GM04504 (cell line): ENCODE results near the gene RGL1.
"Not testable (repeated sequence)": the region's sequence is repeated elsewhere in the genome, so short reads cannot be mapped to it uniquely, and the experiment has no call there.

Experiments used
- DNase-seq: peaks from one replicate; pipeline ENCODE4 v3.0.0-alpha.2; 2012; ENCODE audit warnings: low read depth

Gene RGL1

DNA sequence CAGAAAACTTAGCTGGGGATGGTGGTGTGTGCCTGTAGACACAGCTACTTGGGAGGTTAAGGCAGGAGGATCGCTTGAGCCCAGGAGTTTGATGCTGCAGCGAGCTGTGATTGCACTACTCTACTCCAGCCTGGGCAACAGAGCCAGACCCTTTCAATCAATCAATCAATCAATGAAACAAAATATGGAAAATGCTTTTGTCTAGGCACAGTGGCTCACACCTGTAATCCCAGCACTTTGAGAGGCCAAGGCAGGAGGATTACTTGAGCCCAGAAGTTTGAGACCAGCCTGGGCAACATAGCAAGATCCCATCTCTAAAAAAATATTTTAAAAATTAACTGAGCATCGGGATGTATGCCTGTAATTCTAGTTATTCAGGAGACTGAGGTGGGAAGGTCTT, 19.0 kb upstream of the RGL1 start:
- DNase-seq = not testable (repeated sequence)

DNA sequence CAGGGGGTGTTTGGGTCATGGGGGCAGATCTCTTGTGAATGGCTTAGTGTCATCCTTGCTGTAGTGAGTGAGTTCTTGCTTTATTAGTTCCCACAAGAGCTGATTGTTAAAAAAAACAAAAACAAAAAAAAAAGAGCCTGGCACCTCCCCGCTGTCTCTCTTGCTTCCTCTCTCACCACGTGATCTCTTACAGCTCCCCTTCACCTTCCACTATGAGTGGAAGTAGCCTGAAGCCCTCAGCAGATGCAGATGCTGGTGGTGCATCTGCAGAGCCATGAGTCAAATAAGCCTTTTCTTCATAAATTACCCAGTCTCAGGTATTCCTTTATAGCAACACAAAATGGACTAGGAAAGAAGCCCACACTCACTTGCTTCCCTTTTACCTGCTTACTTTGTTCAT, 17.2 kb upstream of the RGL1 start:
- no peak for DNase-seq

DNA sequence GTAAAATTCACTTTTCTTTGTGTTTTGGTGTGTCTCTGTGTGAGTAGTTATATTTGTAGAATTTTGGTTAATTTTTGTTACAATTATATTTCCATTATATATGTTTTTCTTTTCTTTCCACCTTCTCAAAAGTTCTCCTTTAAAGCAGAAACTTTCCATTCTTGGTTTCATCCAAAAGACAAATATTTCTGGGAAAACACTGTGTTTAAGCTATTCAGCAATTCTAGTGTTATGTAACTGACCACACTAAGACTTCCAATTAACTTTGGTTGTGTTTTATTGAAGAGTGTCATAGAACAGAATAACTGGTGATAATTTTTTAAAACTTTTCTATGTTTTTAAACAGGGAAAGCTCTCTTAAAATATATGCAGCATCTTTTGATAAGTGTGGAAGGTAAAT, 13.6 kb upstream of the RGL1 start:
- DNase-seq = no peak

GRCh38 chr1:183792300-183792699, 12.6 kb upstream of the RGL1 start:
- no peak for DNase-seq

DNA sequence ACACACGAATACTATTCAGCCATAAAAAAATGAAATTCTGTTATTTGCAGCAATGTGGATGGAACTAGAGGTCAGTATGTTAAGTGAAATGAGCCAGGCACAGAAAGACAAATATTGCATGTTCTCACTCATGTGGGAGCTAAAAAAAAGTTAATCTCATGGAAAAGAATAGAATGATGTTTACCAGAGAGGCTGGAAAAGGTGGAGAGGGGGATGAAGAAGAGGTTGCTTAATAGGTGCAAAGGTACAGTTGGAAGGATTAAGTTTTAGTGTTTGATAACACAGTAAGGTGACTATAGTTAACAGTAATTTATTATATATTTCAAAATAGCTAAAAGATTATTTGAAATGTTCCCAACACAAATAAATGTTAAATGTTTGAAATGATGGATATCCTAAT, 10.8 kb upstream of the RGL1 start:
- DNase-seq = no peak

GRCh38 chr1:183800449-183800848, 4.5 kb upstream of the RGL1 start:
- no peak for DNase-seq

- DNase-seq = no peak
These were observed 3.3 kb upstream of the RGL1 start for GRCh38 chr1:183801649-183802048.

DNA sequence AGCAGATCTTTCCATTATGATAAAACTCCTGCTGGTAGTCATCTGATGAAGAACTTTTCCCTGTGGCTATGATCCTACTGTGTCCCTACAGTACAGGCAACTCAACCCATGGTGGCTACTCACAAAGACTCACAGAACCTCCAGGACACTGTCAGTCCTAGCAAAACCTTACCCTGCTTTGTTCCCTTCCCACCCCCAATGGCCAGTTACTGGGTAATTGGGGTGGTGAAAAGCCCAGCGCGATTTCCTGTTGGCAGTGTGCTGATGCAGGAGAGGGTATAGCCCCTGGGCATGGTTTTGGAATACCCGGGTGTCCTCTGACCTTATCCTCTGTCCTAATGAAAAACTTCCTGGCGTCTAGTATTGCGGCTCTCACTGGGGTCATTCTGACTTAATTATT, 533 bp upstream of the RGL1 start:
- DNase-seq = no peak

- DNase-seq = no peak
These were observed 1.2 kb downstream of the RGL1 start for GRCh38 chr1:183806125-183806524.

DNA sequence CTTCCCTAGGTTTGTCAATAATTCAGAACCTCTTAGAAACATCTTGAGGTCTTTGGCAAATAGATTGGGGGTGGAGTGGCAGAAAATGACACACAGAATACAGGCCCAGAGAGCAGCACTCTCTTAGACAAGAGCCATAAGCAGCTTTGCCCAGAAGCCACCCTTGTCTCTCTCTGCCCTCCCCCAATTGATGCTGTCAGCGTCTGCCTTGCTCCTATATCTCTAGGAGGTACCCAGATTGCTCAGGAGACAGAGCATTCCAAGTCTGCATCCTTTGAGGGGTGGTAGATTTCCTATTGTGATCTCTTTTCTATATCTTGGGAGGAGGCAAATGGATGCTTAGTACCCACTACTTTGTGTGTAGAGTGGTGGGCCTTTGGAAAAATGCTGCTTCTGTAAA, 1.8 kb downstream of the RGL1 start:
- no peak for DNase-seq

DNA sequence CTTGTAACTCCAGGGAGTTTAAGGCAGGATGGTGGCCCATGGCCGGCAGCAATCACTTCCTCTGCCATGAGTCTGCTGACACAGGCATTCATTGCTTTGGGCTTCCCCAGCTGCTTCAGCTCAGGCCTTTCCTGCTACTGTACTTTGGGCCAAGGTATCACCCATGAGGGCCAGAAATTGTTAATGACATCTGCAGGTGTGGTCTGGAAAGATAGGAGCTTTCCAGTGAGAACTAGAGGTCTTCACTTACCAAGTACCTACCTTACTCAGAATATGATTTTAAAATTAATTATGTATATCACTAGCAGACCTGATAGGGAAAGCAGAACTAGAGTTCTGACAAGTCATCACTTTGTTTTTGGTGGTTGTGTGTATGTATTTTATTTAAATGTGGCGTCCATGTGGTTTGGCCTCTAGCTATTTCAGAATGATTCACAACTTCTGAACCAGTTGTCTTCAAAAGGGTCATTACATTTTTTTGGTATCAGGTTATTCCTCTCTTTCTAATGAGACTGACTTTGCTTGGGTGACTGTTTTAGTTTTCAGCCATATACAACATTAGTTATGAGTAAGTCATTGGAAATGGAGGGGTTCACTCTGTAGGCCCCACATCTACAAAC, 2.7 kb downstream of the RGL1 start:
- no peak for DNase-seq

GRCh38 chr1:183808296-183809027, 3.5 kb downstream of the RGL1 start:
- no peak for DNase-seq

DNA sequence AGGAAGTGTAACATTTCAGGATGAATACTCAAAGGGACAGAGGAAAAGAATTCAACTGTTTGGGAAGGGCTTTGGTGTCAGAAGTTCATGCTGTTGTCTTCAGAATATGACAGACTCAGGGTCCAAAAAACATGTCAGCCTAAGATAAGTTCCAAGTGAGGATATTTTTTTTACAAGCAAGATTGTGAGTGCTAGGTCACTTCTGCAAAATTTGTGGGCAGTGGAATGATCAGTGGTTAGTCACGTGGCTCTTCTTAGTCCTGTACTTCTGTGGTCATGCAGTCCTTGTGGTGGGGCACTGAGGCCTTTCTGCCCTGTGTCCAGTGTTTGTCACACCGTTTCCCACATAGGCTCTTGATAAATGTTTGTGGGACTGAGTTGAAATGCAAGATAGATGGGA, 5.2 kb downstream of the RGL1 start:
- no peak for DNase-seq

DNA sequence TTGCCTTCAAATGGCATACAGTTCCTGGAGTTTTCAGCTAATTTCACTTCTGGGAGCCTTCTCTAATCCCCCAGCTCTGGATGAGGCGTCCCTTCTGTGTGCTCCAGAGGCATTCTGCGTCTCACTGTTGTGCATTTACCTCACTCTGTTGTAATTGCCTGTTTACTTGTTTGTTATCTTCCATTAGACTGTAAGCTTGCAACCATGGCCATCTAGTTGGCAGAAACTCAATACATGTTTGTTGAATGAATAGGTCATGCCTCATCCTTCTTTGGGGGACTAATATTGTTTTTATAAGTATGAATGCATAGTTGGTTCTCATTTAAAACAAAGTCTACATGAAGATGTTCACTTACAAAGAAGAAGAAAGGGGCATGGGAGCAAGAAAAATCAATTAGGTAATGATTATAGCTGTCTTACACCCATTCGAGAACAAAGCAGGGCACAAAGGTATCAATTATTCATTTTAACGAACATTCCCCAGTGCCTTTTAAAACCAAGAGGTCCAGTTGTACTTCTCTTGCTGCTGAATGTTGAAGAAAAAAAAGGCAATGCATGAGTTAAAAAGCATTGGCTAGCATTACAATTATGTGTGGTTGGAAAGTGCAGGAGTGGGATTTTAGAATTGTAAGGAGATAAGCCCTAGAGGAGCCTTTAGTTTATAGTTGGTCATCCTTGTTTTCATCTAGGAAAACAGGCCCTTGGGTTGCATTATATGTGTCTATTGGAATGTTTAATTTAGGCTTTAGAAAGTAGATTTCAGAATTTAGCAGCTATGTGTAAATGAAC, 6.0 kb downstream of the RGL1 start:
- DNase-seq = no peak

- DNase-seq = no peak
These were observed 7.2 kb downstream of the RGL1 start for GRCh38 chr1:183812128-183812527.

DNA sequence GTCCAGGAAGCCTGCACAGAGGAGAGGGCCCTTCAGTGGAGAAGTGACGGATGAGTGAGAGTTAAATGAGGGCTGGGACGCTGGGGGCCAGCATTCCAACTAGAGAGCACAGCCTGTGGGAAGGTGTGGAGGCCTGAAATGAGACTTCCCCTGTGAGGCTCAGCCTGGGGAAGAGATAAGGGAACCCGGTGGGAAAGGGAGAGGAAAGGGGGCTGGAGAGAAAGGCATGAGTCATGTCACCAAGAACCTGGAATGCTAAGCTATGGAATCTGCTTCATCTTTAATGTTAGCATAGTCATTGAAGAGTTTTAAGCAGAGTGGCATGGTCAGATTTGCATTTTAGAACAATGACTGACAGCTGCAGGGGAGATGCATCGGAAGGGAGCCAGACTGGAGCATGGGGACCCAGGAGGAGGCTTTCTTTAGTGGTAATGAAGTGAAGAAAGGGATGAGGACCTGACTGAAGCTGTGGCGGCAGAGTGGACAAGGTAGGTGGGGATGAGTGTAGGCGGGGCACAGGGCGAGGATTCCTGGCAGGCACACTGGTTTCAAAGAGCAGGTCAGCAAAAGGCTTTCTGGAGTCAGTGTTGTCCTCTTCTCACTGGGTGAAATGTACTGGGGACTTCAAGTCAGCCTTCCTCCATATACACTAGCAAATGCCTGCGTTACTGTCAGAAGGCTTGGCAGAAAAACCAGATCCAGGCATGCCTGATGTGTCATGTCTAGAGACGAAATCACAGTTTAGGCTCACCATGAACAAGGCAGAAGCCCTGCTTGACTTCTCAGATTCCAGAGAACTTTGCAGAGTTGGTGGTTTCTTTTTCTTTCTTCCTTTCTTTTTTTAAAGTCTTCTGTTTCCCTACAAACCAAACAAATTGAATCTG, 8.0 kb downstream of the RGL1 start:
- DNase-seq = no peak

DNA sequence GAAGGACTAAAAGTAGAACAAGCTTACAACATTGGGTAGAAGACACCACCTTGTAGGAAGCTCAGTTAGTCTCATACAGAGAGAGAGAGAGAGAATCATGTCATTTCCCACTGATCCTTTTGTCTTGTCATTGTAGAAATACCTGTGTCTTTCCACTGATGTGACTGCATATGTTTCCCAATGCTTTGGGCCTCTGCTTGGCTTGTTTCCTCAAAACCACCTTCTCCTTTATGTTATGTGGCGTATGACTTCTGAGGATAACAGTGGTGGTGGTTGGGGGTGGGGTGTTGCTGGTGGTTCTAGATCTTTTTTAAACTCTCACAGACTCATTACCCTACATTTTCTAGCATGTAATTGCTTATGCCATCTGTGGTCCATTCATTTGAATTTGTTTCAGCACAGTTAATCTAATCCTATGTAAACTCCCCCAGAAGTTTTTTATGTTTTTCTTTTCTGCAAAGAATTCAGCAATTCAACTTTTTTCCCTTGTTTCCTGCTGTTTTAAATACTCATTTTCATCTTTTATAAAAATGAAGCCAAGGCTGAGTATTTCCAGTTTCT, 9.3 kb downstream of the RGL1 start:
- DNase-seq = no peak

DNA sequence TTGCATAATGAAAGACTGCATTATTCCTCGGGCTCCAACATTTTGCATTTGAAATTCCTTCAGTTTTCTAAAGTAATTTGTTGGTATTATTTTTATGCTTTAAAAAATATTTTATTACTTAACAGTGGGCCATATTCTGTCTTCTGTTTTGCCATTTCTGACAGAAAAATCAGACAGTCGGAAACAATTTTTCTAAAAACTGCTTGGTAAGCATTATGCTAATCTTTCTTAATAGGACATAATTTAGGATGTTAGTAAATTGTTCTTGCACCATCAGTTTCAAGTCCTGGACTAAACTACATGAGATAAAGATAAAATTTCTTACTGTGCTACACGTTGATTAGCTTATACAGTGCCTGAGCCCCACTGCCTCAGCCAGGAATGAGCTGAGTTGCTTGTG, 11.2 kb downstream of the RGL1 start:
- no peak for DNase-seq

GRCh38 chr1:183817576-183818288, 12.8 kb downstream of the RGL1 start:
- DNase-seq = no peak

DNA sequence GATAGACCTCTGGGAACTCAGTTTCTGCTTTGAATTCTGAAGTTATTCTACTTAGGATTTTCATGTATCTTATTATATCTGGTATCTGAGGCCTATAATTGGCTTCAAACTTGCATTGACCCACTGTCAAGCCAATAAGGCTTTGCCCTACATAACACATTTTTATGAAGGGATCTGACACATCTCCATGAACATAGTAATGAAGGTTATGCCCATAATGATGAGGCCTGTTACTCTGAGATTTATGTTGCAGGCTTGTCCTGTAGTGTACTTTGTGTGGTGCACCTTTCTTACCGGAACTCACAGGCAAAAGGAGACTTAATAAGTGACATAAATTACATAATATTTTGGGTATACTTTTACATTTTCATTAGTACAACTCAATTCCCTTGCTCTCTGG, 14.1 kb downstream of the RGL1 start:
- DNase-seq = no peak

- no peak for DNase-seq
These were observed 16.5 kb downstream of the RGL1 start for GRCh38 chr1:183821309-183821888.
